GM10248 (cell line): Measurements from ENCODE around the gene STPG4.
A peak's percentile ranks its signal among the peaks of the same experiment; 100 is the strongest.
"Not testable (repeated sequence)": the region's sequence is repeated elsewhere in the genome, so short reads cannot be mapped to it uniquely, and the experiment has no call there.

ENCODE experiments used
- CTCF ChIA-PET: fragments of 300-600 bp; sonication (Branson Sonifier 250); formaldehyde crosslinking; extraction: SDS; loops from one replicate; lab custom pipeline; 2021; ENCODE audit warnings: antibody characterized with exemption; lab: Yijun Ruan, JAX
- POLR2A ChIA-PET: fragments of 350-650 bp; sonication (Branson Sonifier 250); formaldehyde crosslinking; extraction: SDS; loops from one replicate; lab custom pipeline; 2020; ENCODE audit warnings: antibody characterized with exemption; lab: Yijun Ruan, JAX
- DNase-seq: peaks from one replicate; pipeline ENCODE4 v3.0.0; 2012; ENCODE audit errors: extremely low spot score
- CTCF ChIP-seq: IDR thresholded peaks from 2 replicates; pipeline ENCODE4 v1.5.1; 2012; ENCODE audit warnings: mild to moderate bottlenecking, low read depth; ENCODE audit errors: extremely low read depth, missing control alignments, control extremely low read depth

Gene STPG4

GRCh38 chr2:47186351-47186750, 31.2 kb upstream of the STPG4 start:
- TF ChIP-seq CTCF: no peak
- CTCF ChIA-PET: interaction anchor here (1.1 kb wide), 1 partner anchor 8 kb away, joined by 4 read pairs; no protein-coding TSS in a partner anchor
- DNase-seq: no peak
- POLR2A ChIA-PET: no interaction called here

GRCh38 chr2:47185098-47185497, 30.0 kb upstream of the STPG4 start:
- CTCF ChIA-PET: interaction anchor here (1.0 to 2.7 kb wide), 4 partner anchors 9 to 138 kb away, joined by 3 to 10 read pairs (median 4); no protein-coding TSS in a partner anchor
- DNase-seq, POLR2A ChIA-PET: not testable (repeated sequence)

GRCh38 chr2:47181176-47181575, 26.1 kb upstream of the STPG4 start:
- DNase-seq: no peak
- ChIA-PET POLR2A (interaction anchor here (0.6 kb wide), 1 partner anchor 12 kb away, joined by 3 read pairs; no protein-coding TSS in a partner anchor), CTCF (interaction anchor here (1.1 to 3.5 kb wide), 6 partner anchors 8 to 137 kb away, joined by 3 to 13 read pairs (median 5); no protein-coding TSS in a partner anchor)
- TF ChIP-seq CTCF: no peak

GRCh38 chr2:47180531-47180930, 25.4 kb upstream of the STPG4 start:
- TF ChIP-seq CTCF: no peak
- CTCF ChIA-PET: interaction anchor here (1.2 to 3.5 kb wide), 5 partner anchors 8 to 138 kb away, joined by 4 to 13 read pairs (median 6); no protein-coding TSS in a partner anchor
- DNase-seq: no peak
- POLR2A ChIA-PET: interaction anchor here (0.6 kb wide), 1 partner anchor 11 kb away, joined by 3 read pairs; no protein-coding TSS in a partner anchor

GRCh38 chr2:47179388-47179787, 24.3 kb upstream of the STPG4 start:
- TF ChIP-seq CTCF: no peak
- CTCF ChIA-PET: interaction anchor here (1.1 to 3.5 kb wide), 5 partner anchors 9 to 143 kb away, joined by 3 to 13 read pairs (median 4); no protein-coding TSS in a partner anchor
- POLR2A ChIA-PET: interaction anchor here (0.6 to 0.7 kb wide), 2 partner anchors 165 to 581 kb away, joined by 6 to 10 read pairs; no protein-coding TSS in a partner anchor
- no peak for DNase-seq

GRCh38 chr2:47178341-47178740, 23.2 kb upstream of the STPG4 start:
- TF ChIP-seq CTCF: no peak
- no peak for DNase-seq
- CTCF ChIA-PET: interaction anchor here (1.3 to 1.6 kb wide), 2 partner anchors 9 to 19 kb away, joined by 4 to 5 read pairs; no protein-coding TSS in a partner anchor
- POLR2A ChIA-PET: no interaction called here

- ChIA-PET CTCF (no interaction called here), POLR2A (no interaction called here)
- TF ChIP-seq CTCF: no peak
- peak; percentile 18 for DNase-seq
Observed at GRCh38 chr2:47177043-47177565, 22.0 kb upstream of the STPG4 start.
